GM20000 (cell line): Measurements from ENCODE around the gene KRTAP12-4.

Experiments used
- DNase-seq: peaks from one replicate; pipeline ENCODE4 v3.0.0; 2012; ENCODE audit warnings: low spot score
- TF ChIP-seq, protein P1 (sequence below): IDR thresholded peaks from 2 replicates; pipeline ENCODE4 v1.5.1; 2012; ENCODE audit warnings: mild to moderate bottlenecking, control low read depth; ENCODE audit errors: extremely low read depth, missing control alignments

KRTAP12-4 gene

GRCh38 chr21:44684483-44684882 lies 30.0 kb upstream of the KRTAP12-4 start:
- DNase-seq, result no peak

GRCh38 chr21:44684077-44684476 lies 29.6 kb upstream of the KRTAP12-4 start:
- TF ChIP-seq, protein P1, sequence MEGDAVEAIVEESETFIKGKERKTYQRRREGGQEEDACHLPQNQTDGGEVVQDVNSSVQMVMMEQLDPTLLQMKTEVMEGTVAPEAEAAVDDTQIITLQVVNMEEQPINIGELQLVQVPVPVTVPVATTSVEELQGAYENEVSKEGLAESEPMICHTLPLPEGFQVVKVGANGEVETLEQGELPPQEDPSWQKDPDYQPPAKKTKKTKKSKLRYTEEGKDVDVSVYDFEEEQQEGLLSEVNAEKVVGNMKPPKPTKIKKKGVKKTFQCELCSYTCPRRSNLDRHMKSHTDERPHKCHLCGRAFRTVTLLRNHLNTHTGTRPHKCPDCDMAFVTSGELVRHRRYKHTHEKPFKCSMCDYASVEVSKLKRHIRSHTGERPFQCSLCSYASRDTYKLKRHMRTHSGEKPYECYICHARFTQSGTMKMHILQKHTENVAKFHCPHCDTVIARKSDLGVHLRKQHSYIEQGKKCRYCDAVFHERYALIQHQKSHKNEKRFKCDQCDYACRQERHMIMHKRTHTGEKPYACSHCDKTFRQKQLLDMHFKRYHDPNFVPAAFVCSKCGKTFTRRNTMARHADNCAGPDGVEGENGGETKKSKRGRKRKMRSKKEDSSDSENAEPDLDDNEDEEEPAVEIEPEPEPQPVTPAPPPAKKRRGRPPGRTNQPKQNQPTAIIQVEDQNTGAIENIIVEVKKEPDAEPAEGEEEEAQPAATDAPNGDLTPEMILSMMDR, result no peak
- no peak for DNase-seq

More at GRCh38 chr21:44684483-44684882, 30.0 kb upstream of the KRTAP12-4 start:
- TF ChIP-seq, protein P1, result no peak

DNA sequence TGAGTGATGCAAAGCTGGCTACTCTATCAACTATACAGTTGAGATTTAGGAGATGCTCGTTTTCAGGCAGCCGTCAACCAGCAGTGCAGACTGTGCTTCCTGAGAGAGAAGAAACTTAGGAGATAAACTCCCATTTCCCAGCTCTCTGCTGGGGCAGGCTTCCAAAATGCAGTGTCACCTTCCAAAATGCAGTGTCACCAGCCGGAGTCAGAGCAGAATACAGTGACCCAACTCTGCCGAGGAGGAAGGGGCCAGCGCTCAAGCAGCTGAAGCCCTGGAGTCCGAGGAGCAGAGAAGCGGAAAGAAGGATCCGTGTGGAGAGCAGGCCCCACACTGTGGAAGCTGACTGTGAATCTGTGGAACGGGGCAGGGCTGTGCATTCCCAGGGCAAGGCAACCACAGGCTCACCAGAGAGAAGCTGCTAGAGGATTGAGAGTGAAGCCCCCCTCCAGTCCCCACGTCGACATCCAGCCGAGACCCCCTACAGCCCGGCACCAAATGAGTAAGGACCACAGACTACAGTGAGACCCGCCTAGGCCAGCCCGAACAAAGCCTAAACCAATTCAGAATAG lies 28.2 kb upstream of the KRTAP12-4 start:
- DNase-seq, result no peak
- TF ChIP-seq, protein P1, result no peak

- TF ChIP-seq, protein P1, result no peak
- DNase-seq, result no peak
Observed at GRCh38 chr21:44681861-44682579, 27.6 kb upstream of the KRTAP12-4 start, which contains the start of gene KRTAP12-1. Gene KRTAP12-1, minus strand, starts transcription at chr21:44682163. Its CDS starts 40 bp downstream, at chr21:44682123.

GRCh38 chr21:44681152-44681551 lies 26.7 kb upstream of the KRTAP12-4 start:
- DNase-seq, result no peak
- TF ChIP-seq, protein P1, result no peak

DNA sequence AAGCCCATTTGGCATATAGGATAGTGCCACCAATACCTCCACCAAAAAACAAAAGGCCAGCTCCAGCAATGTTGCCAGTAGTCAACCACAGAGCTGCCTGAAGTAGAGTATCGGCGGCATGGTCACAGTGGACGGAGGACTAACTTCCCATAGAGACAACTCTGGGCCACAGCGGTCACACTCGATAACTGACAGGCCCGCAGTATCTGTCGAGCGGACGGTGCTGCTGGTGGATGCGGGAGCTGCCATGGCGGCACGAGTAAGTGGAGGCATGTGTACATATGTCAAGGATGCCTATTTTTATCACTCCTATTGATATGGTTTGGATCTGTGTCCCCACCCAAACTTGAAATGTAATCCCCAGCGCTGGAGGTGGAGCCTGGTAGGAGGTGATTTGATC lies 23.4 kb upstream of the KRTAP12-4 start:
- TF ChIP-seq, protein P1, result no peak
- DNase-seq, result no peak

DNA sequence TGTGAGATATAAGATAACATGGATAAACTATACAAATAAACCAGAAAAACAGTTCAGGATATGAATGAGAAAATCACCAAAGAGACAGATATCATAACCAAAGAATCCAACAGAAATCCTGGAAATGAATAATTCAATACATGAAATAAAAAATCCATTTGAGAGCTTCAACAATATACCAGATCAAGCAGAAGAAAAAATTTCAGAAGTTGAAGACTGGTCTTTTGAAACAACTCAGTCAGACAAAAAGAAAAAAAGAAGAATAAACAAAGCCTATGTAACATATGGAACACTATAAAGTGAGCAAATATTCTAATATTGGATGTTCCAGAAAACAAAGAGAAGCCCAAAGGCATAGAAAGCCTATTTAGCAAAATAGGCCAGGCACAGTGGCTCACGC lies 17.5 kb upstream of the KRTAP12-4 start:
- TF ChIP-seq, protein P1, result no peak
- DNase-seq, result no peak
